ENCODE measurements around the gene CHRNA5. TPM values are rescaled to one million over a fixed set of nuclear protein-coding genes. Genes with fewer than 3 reads are reported as not detected.

Gene CHRNA5
- total RNA-seq, 2 experiments from 2014 or later, result 2.3 to 6.8 TPM

GRCh38 chr15:78641102-78641748 is 75.9 kb downstream of the CHRNA5 start, which contains the start of gene CHRNB4:
CHRNB4 (minus strand) TSS chr15:78641210; CDS start chr15:78641133, 77 bp downstream.
- H3K4me1 Mint-ChIP-seq, result peaks cover 5% of the 10 kb centered on the region

GRCh38 chr15:78641749-78642275 is 76.5 kb downstream of the CHRNA5 start:
- no peak overlapping the region for H3K27ac Mint-ChIP-seq
- CTCF ChIA-PET, result interaction anchor here (1.3 to 1.6 kb wide), 2 partner anchors 68 to 98 kb away, joined by 3 to 6 read pairs; no protein-coding TSS in a partner anchor
- H3K36me3 Mint-ChIP-seq, result no peaks in the 10 kb centered on the region
- DNase-seq (no peak), ATAC-seq (no peak)
- H3K4me3 Mint-ChIP-seq, result peak overlapping the region; percentile 7
- peaks cover 20% of the 10 kb centered on the region for H3K27me3 Mint-ChIP-seq
- H3K9me3 Mint-ChIP-seq (ENCODE audit: low read depth), result no peaks in the 10 kb centered on the region
- H3K4me1 Mint-ChIP-seq, result peaks cover 5% of the 10 kb centered on the region

More at GRCh38 chr15:78641102-78641748, 75.9 kb downstream of the CHRNA5 start, which contains the start of gene CHRNB4:
- ATAC-seq (peak; percentile 70), DNase-seq (no peak)
- CTCF ChIA-PET, result interaction anchor here (1.3 kb wide), 1 partner anchor 98 kb away, joined by 3 read pairs; no protein-coding TSS in a partner anchor
- H3K36me3 Mint-ChIP-seq, result no peaks in the 10 kb centered on the region
- no peak within 1 kb of the TSS for H3K27ac Mint-ChIP-seq
- peak within 1 kb of the TSS; percentile 21 for H3K4me3 Mint-ChIP-seq
- peaks cover 23% of the 10 kb centered on the region for H3K27me3 Mint-ChIP-seq
- H3K9me3 Mint-ChIP-seq (ENCODE audit: low read depth), result no peaks in the 10 kb centered on the region

GRCh38 chr15:78642331-78642730 is 77.0 kb downstream of the CHRNA5 start:
- no peak overlapping the region for H3K27ac Mint-ChIP-seq
- peaks cover 20% of the 10 kb centered on the region for H3K27me3 Mint-ChIP-seq
- DNase-seq (no peak), ATAC-seq (no peak)
- CTCF ChIA-PET, result interaction anchor here (0.8 to 1.6 kb wide), 2 partner anchors 44 to 67 kb away, joined by 3 to 6 read pairs; no protein-coding TSS in a partner anchor
- peaks cover 5% of the 10 kb centered on the region for H3K4me1 Mint-ChIP-seq
- H3K4me3 Mint-ChIP-seq, result no peak overlapping the region
- H3K36me3 Mint-ChIP-seq, result no peaks in the 10 kb centered on the region
- no peaks in the 10 kb centered on the region for H3K9me3 Mint-ChIP-seq (ENCODE audit: low read depth)

Other genes with a start within 250 kb of the CHRNA5 start
- gene CRABP1, start 225.2 kb upstream of the CHRNA5 start, total RNA-seq, result not detected
- gene IREB2, start 127.3 kb upstream of the CHRNA5 start, total RNA-seq, result 10 to 100 TPM; 60.0 to 72.0 TPM
- 1 to 10 TPM; 1.7 to 1.9 TPM for gene HYKK, start 57.9 kb upstream of the CHRNA5 start, total RNA-seq
- 100 to 1,000 TPM; 231 to 278 TPM for gene PSMA4, start 25.1 kb upstream of the CHRNA5 start, total RNA-seq
- not detected for gene CHRNA3, start 55.5 kb downstream of the CHRNA5 start, total RNA-seq
- gene CHRNB4, start 75.7 kb downstream of the CHRNA5 start, total RNA-seq, result not detected
- under 1 TPM; 0.18 to 0.28 TPM for gene ADAMTS7, start 245.9 kb downstream of the CHRNA5 start, total RNA-seq